ENCODE data around the gene RACGAP1. TPM values are rescaled to one million over a fixed set of nuclear protein-coding genes. Genes with fewer than 3 reads are reported as not detected.

RACGAP1 gene
- total and polyA plus RNA-seq, 2 experiments from 2014 or later: 19.0 to 52.8 TPM

GRCh38 chr12:49970658-49971057 is 54.6 kb downstream of the RACGAP1 start:
- H3K4me1 Mint-ChIP-seq: peaks cover 11% of the 10 kb centered on the region
- TF ChIP-seq EZH2phosphoT487 (IDR thresholded peaks at IDR 0.05; ENCODE audit: unreplicated experiment): no peak
- no peak for TF ChIP-seq ZNF114 (CRISPR knock-in tag; IDR thresholded peaks at IDR 0.05)
- no peak for TF ChIP-seq REST (IDR thresholded peaks at IDR 0.05; ENCODE audit: unreplicated experiment)
- no peak for TF ChIP-seq NANOG (IDR thresholded peaks at IDR 0.05; ENCODE audit: borderline replicate concordance)
- no peak for TF ChIP-seq CREB1 (CRISPR knock-in tag; IDR thresholded peaks at IDR 0.05; ENCODE audit: low read depth)
- TF ChIP-seq ETS1 (IDR thresholded peaks at IDR 0.05): no peak
- TF ChIP-seq ZNF462 (CRISPR knock-in tag; IDR thresholded peaks at IDR 0.05): no peak
- no peak for TF ChIP-seq ZNF331 (CRISPR knock-in tag; IDR thresholded peaks at IDR 0.05; ENCODE audit: low read depth)
- TF ChIP-seq EZH2 (IDR thresholded peaks at IDR 0.05; ENCODE audit: low read depth, unreplicated experiment): no peak
- TF ChIP-seq STAT1 (IDR thresholded peaks at IDR 0.05; ENCODE audit: unreplicated experiment): no peak
- TF ChIP-seq JUNB (IDR thresholded peaks at IDR 0.05; ENCODE audit: unreplicated experiment): no peak
- no peak for TF ChIP-seq CTCF (conservative IDR thresholded peaks at IDR 0.05; ENCODE audit: low read depth in 2 of 2)
- TF ChIP-seq POLR2AphosphoS5 (IDR thresholded peaks at IDR 0.05; ENCODE audit: low read depth): no peak
- H3F3A ChIP-seq (replicated peaks; ENCODE audit: low read depth): no peaks in the 10 kb centered on the region
- no peaks in the 10 kb centered on the region; the same call in 2 of the 3 replicates for H3K36me3 Mint-ChIP-seq (ENCODE audit: low read depth)
- H3K9me2 ChIP-seq (ENCODE audit: insufficient read depth): no peaks in the 10 kb centered on the region
- H3K27me3 Mint-ChIP-seq (ENCODE audit: insufficient read depth, low read depth, poor library complexity): peaks cover 15% of the 10 kb centered on the region
- no peaks in the 10 kb centered on the region for H3K36me3 ChIP-seq (ENCODE audit: insufficient read depth)
- no peak overlapping the region for H3K4me3 Mint-ChIP-seq
- ATAC-seq (no peak), DNase-seq (ENCODE audit: low spot score) (no peak)
- no peak overlapping the region for H3K27ac Mint-ChIP-seq
- H3K4me1 ChIP-seq (ENCODE audit: insufficient read depth): peaks cover 4% of the 10 kb centered on the region; the same call in 1 of the 2 replicates
- H3K4me2 ChIP-seq: no peak overlapping the region
- no peak overlapping the region for H3K27ac ChIP-seq (ENCODE audit: low read depth)
- H3K27me3 ChIP-seq (ENCODE audit: insufficient read depth): peaks cover 16% of the 10 kb centered on the region
- no peaks in the 10 kb centered on the region for H3K79me2 ChIP-seq (replicated peaks; ENCODE audit: insufficient read depth)
- no peaks in the 10 kb centered on the region for H3K9me3 Mint-ChIP-seq
- H3K4me3 ChIP-seq: no peak overlapping the region
- H4K20me1 ChIP-seq (replicated peaks; ENCODE audit: insufficient read depth): no peaks in the 10 kb centered on the region
- no peak overlapping the region for H2AFZ ChIP-seq

All from GM23338 (cell line).